SK-N-SH (cell line): ENCODE results near the gene DCDC1. TPM values are rescaled to one million over a fixed set of nuclear protein-coding genes. Genes with fewer than 3 reads are reported as not detected.

ENCODE experiments used
- CTCF ChIA-PET: fragments of 300-600, 350-600 bp; formaldehyde crosslinking; extraction: SDS; loops from one replicate; lab custom pipeline; 2021; lab: Yijun Ruan, JAX
- POLR2A ChIA-PET: fragments of 350-600 bp; sonication (Branson Sonifier 250); formaldehyde crosslinking; extraction: SDS; loops from one replicate; lab custom pipeline; 2020; ENCODE audit warnings: antibody characterized with exemption, inconsistent platforms; lab: Yijun Ruan, JAX
- DNase-seq: peaks from one replicate; pipeline ENCODE4 v3.0.0; 2012
- H2AFZ ChIP-seq: fragments of 200-600 bp; sonication (generic); 2 replicates; pipeline ENCODE4 v1.8.1; 2016; ENCODE audit warnings: antibody characterized with exemption, mild to moderate bottlenecking, low read depth
- H3F3A ChIP-seq: fragments of 200-600 bp; sonication (generic); replicated peaks from 2 replicates; pipeline ENCODE3; 2016; ENCODE audit warnings: antibody characterized with exemption, mild to moderate bottlenecking; ENCODE audit not compliant: insufficient read depth
- H3K27ac ChIP-seq, 2 experiments: fragments of 200-500 bp in 1 of 2; fragments of 200-600 bp in 1 of 2; sonication (Bioruptor generic) in 1 of 2; sonication (generic), shearing (Covaris generic) in 1 of 2; 2 replicates each; pipeline versions ENCODE4 v1.5.1 to v1.6.1; 2014 to 2016; ENCODE audit warnings: low read depth in 2 of 2, inconsistent platforms in 1 of 2, low read length in 1 of 2, mild to moderate bottlenecking in 1 of 2, mixed read lengths in 1 of 2
- H3K27me3 ChIP-seq: fragments of 200-600 bp; sonication (generic), shearing (Covaris generic); 2 replicates; pipeline ENCODE4 v1.6.1; 2016; ENCODE audit warnings: mixed run types; ENCODE audit not compliant: insufficient read depth
- H3K36me3 ChIP-seq, 2 experiments: fragments of 200-500 bp in 1 of 2; fragments of 200-600 bp in 1 of 2; sonication (Bioruptor generic) in 1 of 2; sonication (generic) in 1 of 2; replicated peaks in 1 of 2; 2 replicates each; pipeline versions ENCODE3 to v1.5.1; 2014 to 2016; ENCODE audit warnings: low read length in 1 of 2, mild to moderate bottlenecking in 1 of 2; ENCODE audit not compliant: insufficient read depth in 2 of 2, control insufficient read depth in 1 of 2
- H3K4me1 ChIP-seq, 2 experiments: fragments of 200-500 bp in 1 of 2; fragments of 200-600 bp in 1 of 2; sonication (Bioruptor generic) in 1 of 2; sonication (generic), shearing (Covaris generic) in 1 of 2; 2 replicates each; pipeline versions ENCODE4 v1.5.1 to v1.6.1; 2014 to 2016; ENCODE audit warnings: low read depth in 1 of 2, low read length in 1 of 2, mixed run types in 1 of 2; ENCODE audit not compliant: insufficient read depth in 2 of 2, control insufficient read depth in 1 of 2
- H3K4me2 ChIP-seq: fragments of 200-600 bp; sonication (generic), shearing (Covaris generic); 2 replicates; pipeline ENCODE4 v1.6.1; 2017; ENCODE audit warnings: mixed run types
- H3K4me3 ChIP-seq, 2 experiments: fragments of 200-500 bp in 1 of 2; fragments of 200-600 bp in 1 of 2; sonication (Bioruptor generic) in 1 of 2; sonication (generic), shearing (Covaris generic) in 1 of 2; 2 replicates each; pipeline versions ENCODE4 v1.5.1 to v1.8.1; 2014 to 2016; ENCODE audit warnings: low read depth in 2 of 2, inconsistent platforms in 1 of 2, low read length in 1 of 2, mild to moderate bottlenecking in 1 of 2, mixed read lengths in 1 of 2, moderate library complexity in 1 of 2
- H3K79me2 ChIP-seq: fragments of 200-600 bp; sonication (generic); 2 replicates; pipeline ENCODE4 v1.8.1; 2017; ENCODE audit warnings: mild to moderate bottlenecking; ENCODE audit not compliant: insufficient read depth
- H3K9ac ChIP-seq: fragments of 200-600 bp; sonication (generic); 2 replicates; pipeline ENCODE4 v1.6.1; 2017; ENCODE audit warnings: mixed run types
- H3K9me2 ChIP-seq: fragments of 200-600 bp; sonication (generic); 2 replicates; pipeline ENCODE4 v1.6.1; 2017; ENCODE audit warnings: mixed run types
- H3K9me3 ChIP-seq: fragments of 200-600 bp; sonication (generic); 2 replicates; pipeline ENCODE4 v1.6.1; 2017; ENCODE audit warnings: mixed run types, mild to moderate bottlenecking, moderate library complexity
- H4K20me1 ChIP-seq: fragments of 200-600 bp; sonication (generic); 2 replicates; pipeline ENCODE4 v1.6.1; 2017; ENCODE audit warnings: mild to moderate bottlenecking, mixed run types; ENCODE audit not compliant: insufficient read depth
- FOXJ3 ChIP-seq: sonication (generic); formaldehyde crosslinking; IDR thresholded peaks from 2 replicates; pipeline ENCODE4 v1.5.1; 2020; ENCODE audit warnings: mild to moderate bottlenecking, missing genetic modification reagents
- FOXM1 ChIP-seq: IDR thresholded peaks from 2 replicates; pipeline ENCODE4 v1.4.0; 2012; ENCODE audit warnings: low read depth, mild to moderate bottlenecking
- GABPA ChIP-seq: IDR thresholded peaks from 2 replicates; pipeline ENCODE4 v1.4.0; 2012; ENCODE audit warnings: low read depth, mild to moderate bottlenecking
- JUND ChIP-seq: IDR thresholded peaks from 2 replicates; pipeline ENCODE4 v1.4.0; 2012
- MEF2A ChIP-seq: IDR thresholded peaks from 2 replicates; pipeline ENCODE4 v1.4.0; 2012; ENCODE audit warnings: low read depth, borderline replicate concordance
- MXI1 ChIP-seq: IDR thresholded peaks from 2 replicates; pipeline ENCODE4 v1.6.1; 2012; ENCODE audit warnings: mild to moderate bottlenecking, low read depth, low read length, improper control_type of control experiment
- NFIC ChIP-seq: IDR thresholded peaks from 2 replicates; pipeline ENCODE4 v1.4.0; 2012; ENCODE audit warnings: borderline replicate concordance
- POLR2AphosphoS5 ChIP-seq: IDR thresholded peaks from 2 replicates; pipeline ENCODE4 v1.6.1; 2012; ENCODE audit warnings: low read depth, low read length
- RAD21 ChIP-seq: IDR thresholded peaks from 2 replicates; pipeline ENCODE4 v1.6.1; 2012; ENCODE audit warnings: mild to moderate bottlenecking, low read length
- RCOR1 ChIP-seq: fragments of 150-350 bp; IDR thresholded peaks from 2 replicates; pipeline ENCODE4 v1.6.1; 2017; ENCODE audit warnings: antibody characterized with exemption, low read length
- REST ChIP-seq: IDR thresholded peaks from 2 replicates; pipeline ENCODE4 v1.6.1; 2012; ENCODE audit warnings: mild to moderate bottlenecking, low read depth, low read length, moderate library complexity
- RXRA ChIP-seq: IDR thresholded peaks from 2 replicates; pipeline ENCODE4 v1.4.0; 2012; ENCODE audit warnings: low read depth, mild to moderate bottlenecking, borderline replicate concordance
- SIN3A ChIP-seq: IDR thresholded peaks from 2 replicates; pipeline ENCODE4 v1.6.1; 2012; ENCODE audit warnings: low read depth, mild to moderate bottlenecking, low read length, moderate library complexity, borderline replicate concordance
- TAF1 ChIP-seq: IDR thresholded peaks from 2 replicates; pipeline ENCODE4 v1.6.1; 2012; ENCODE audit warnings: low read depth, mild to moderate bottlenecking, low read length, moderate library complexity, borderline replicate concordance
- YY1 ChIP-seq: IDR thresholded peaks from 2 replicates; pipeline ENCODE4 v1.4.0; 2012; ENCODE audit warnings: low read depth, mild to moderate bottlenecking
- ZBTB33 ChIP-seq: IDR thresholded peaks from 2 replicates; pipeline ENCODE4 v1.4.0; 2012; ENCODE audit warnings: low read depth, borderline replicate concordance
- polyA plus RNA-seq, 3 experiments: library from polyadenylated mRNA; depleted of rRNA; stranded (reverse); fragments of >200 nt; gene quantifications; 2 replicates each; pipeline ENCODE4 v1.2.3, GENCODE V29; 2012

The DCDC1 gene
- polyA plus RNA-seq, 1 of the 3 experiments (the other 2 are of a cell fraction), result 0.12 TPM

DNA sequence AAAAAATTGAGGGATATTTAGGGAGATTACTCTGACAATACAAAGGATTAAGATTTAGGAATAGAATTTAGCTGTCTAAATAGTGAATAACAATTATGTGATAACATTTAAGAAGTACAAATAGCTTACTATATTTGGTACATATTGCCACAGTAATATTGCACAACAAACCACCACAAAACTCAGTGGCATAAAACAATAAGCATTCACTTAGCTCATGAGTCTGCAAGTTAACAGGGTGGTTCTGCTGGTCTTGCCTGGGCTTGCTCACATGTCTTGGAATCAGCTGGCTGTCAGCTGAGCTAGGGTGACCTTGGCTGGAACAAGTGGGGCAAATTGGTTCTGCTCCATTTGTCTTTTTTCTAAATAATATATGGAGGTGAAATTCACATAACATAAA is 115.1 kb downstream of the DCDC1 start:
- no peak for DNase-seq
- ChIA-PET POLR2A (no interaction called here), CTCF (interaction anchor here (1.2 kb wide), 1 partner anchor 11 kb away, joined by 3 read pairs; no protein-coding TSS in a partner anchor)
- Histone ChIP-seq H3K9me3 (no peaks in the 10 kb centered on the region), H4K20me1 (no peaks in the 10 kb centered on the region), H3K9me2 (no peaks in the 10 kb centered on the region), H3K4me3 (no peak overlapping the region), H3K27ac (no peak overlapping the region), H3K27me3 (no peaks in the 10 kb centered on the region), H2AFZ (no peak overlapping the region), H3K79me2 (no peaks in the 10 kb centered on the region), H3K4me2 (no peak overlapping the region), H3K4me1 (no peaks in the 10 kb centered on the region), H3K9ac (no peak overlapping the region), H3F3A (no peaks in the 10 kb centered on the region), H3K36me3 (no peaks in the 10 kb centered on the region)
- TF ChIP-seq GABPA, result no peak
- no peak for TF ChIP-seq MXI1
- TF ChIP-seq POLR2AphosphoS5, result no peak
- no peak for TF ChIP-seq TAF1
- TF ChIP-seq ZBTB33, result no peak
- TF ChIP-seq SIN3A, result no peak
- TF ChIP-seq JUND, result no peak
- TF ChIP-seq RXRA, result no peak
- no peak for TF ChIP-seq FOXJ3 (CRISPR knock-in tag)
- TF ChIP-seq RCOR1, result no peak
- TF ChIP-seq YY1, result no peak
- TF ChIP-seq MEF2A, result no peak
- TF ChIP-seq REST, result no peak
- TF ChIP-seq NFIC, result no peak
- TF ChIP-seq FOXM1, result no peak
- TF ChIP-seq RAD21, result no peak
